GF-D8 (cell line): Measurements from ENCODE around the gene ANP32D.
"Not testable (repeated sequence)": the region's sequence is repeated elsewhere in the genome, so short reads cannot be mapped to it uniquely, and the experiment has no call there.

Experiments
- DNase-seq: peaks from one replicate; lab custom pipeline; 2025; lab: John Stamatoyannopoulos, UW

The ANP32D gene

GRCh38 chr12:48506836-48507235, 34.5 kb downstream of the ANP32D start:
- not testable (repeated sequence) for DNase-seq

- no peak for DNase-seq
These were observed 36.6 kb downstream of the ANP32D start for GRCh38 chr12:48508987-48509386.

DNA sequence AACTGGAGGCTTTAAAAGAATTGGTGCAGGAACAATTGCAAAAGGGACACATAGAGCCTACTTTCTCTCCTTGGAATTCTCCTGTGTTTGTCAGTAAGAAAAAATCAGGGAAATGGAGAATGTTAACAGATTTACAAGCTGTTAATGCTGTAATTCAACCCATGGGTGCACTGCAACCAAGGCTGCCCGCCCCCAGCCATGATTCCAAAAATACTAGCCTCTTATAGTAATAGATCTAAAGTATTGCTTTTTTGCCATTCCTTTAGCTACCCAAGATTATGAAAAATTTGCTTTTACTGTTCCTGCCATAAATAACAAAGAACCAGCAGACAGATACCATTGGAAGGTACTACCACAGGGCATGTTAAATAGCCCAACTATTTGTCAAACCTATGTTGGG, 37.8 kb downstream of the ANP32D start:
- DNase-seq = no peak

DNA sequence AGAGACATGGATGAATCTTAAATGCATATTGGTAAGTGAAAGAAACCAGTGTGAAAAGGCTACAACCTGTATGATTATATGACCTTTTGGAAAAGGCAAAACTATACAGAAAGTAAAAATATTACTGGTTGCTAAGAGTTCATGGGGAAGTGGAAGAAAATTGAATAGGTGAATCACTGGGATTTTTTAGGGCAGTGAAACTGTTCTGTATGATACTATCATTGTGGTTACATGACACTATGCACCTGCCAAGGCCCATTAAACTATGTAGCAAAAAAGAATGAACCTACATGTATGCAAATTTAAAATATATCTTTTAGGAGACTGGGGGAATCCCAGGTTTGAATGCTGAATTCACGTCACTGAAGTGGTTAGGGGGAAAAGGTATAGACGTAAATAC, 40.5 kb downstream of the ANP32D start:
- no peak for DNase-seq

DNA sequence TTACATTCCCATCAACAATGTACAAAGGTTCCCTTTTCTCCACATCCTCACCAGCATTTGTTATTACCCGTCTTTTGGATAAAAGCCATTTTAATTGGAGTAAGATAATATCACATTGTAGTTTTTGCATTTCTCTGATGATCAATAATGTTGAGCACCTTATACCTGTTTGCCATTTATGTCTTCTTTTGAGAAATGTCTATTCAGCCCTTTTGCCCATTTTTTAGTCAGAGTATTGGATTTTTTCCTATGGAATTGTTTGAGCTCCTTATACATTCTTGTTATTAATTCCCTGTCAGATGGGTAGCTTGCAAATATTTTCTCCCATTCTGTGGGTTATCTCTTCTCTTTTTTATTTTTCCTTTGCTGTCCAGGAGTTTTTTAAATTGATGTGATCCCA, 42.4 kb downstream of the ANP32D start:
- DNase-seq = no peak

GRCh38 chr12:48520381-48520780, 48.0 kb downstream of the ANP32D start:
- not testable (repeated sequence) for DNase-seq
